Measurements from ENCODE around the gene CORO1C.

The CORO1C gene

GRCh38 chr12:108724054-108724889 lies 7.0 kb downstream of the CORO1C start:
- peak; percentile 16 for DNase-seq

GRCh38 chr12:108722992-108723766 lies 8.1 kb downstream of the CORO1C start:
- no peak for DNase-seq

DNA sequence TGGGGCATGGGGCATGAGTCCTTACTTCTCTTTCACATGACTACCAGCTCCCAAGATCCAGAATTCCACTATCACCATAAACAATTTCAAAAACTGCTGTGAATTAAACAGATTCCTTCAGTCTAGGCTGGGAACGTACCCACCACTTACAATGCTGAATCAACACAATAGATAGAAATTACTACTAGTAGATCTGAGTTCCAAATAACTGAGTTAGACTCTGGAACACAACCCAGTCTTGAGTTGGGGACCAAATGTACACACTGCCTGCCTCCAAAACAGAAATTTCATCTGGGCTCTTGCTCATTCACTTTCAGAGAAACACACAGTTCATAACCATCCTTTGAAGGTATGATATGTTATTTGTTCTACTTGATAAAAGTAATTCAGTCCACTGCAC lies 8.9 kb downstream of the CORO1C start:
- no peak for DNase-seq

DNA sequence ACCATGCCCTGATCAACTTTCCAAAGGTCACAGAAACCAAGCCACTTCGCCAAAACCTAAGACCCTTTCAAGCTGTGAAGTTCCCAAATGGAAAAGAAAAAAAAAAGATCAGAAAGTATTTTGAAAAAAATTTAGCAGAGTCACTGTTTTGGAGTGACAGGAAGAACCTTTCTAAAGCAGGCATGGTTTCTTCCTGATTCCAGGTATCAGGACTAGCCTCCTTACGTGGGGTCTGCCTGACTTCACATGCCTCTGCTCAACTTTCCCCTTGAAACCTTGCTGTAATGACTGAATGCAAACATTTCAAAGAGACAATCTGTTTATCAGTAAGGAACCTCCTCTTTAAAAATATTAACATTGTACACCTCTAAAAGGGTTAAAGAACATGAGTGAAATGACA lies 9.5 kb downstream of the CORO1C start:
- no peak for DNase-seq

DNA sequence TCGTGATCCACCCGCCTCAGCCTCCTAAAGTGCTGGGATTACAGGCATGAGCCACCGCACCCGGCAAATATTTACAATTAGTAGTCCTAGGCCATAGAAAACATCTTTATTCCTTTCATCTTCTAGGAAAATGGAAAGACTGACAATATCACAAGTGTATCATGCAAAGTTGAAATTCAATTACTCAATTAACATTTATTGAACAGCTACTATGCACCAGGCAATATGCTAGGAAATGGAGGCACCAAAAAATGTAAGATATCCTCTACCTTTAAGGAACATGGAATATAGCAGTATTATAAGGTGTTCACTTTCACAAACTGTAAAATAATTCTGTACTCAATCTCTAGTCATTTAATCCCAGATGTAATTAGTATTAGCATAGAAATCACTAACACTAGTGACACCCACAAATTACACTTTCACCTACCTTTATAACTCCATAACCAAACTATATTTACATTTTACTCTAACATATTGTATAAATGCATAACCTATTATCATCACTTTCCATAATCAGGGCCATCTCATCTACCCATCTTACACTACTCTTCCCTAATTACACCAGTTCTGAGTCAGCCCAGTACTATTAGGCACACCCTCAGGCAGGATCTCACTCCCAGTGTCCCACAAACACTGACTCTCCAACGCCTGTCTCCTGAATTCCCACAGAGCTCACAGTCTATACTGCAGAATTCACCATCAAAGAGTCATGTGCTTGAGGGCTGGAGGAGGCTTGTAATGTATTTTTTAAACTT lies 10.4 kb downstream of the CORO1C start:
- no peak for DNase-seq

DNA sequence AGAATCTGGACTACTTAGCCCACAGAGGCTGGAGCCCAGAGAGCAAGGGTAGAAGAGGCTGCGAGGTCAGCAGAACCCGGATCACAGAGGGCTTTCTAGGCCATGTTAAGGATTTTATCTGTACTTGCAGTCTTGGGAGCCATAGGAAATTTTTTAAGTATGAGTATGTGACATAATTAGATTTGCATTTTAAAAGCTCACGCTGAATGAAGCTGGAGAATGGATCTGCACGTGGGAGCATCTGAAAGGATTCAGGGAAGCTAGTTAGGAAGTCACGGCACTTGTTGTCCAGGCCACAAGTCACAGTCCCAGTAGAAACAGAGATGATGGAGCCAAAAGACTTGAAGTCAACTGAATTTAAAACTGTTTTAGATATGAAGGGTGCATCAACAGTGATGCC lies 14.1 kb downstream of the CORO1C start:
- DNase-seq, result no peak

DNA sequence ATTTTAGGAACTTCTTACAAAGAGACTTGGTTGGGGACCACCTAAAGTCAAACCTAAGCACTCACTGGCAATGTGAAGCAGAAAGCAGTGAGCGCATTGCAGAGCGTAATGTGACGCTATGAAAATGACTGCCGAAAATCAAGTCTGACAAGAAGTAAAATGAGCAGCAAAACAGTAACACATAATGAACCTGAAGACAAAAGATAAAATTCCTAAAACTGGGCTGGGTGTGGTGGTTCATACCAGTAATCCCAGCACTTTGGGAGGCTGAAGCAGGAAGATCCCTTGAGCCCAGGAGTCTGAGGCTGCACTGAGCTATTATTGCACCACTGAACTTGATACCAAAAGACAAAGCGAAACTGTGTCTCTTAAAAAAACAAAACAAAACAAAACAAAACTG lies 16.5 kb downstream of the CORO1C start:
- DNase-seq, result no peak

DNA sequence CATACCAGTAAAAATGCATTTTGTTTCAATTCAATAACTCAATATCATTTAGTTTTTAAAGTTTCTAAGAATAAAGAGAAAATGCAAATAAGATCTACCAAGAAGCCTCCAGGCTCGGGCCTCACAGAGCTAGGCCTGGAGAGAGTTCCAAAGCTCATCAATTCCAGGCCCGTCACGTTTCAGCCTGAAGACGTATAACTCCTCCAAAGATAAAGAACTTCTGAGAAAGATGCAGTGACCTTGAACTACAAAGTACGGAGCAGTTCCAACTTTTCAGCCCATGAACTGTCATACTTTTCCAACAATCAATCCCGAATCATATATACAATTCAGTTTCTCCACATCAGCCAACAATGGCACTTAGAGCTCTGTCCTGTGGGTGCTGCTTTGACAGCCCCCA lies 17.8 kb downstream of the CORO1C start:
- no peak for DNase-seq

DNA sequence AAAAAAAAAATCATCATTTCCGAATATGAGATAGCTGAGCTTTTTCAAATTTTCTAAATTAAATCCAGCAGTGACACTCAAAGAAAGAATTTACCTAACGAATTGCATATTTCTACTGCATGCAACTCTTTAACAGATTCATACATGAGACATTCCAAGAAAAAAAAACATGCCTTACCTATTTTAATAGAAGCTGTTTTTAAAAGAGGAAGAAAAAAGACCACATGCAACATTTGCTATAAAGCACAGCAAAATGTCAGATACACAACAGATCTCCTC lies 18.5 kb downstream of the CORO1C start:
- no peak for DNase-seq

- DNase-seq, result no peak
Observed at GRCh38 chr12:108712165-108712924, 19.0 kb downstream of the CORO1C start.

GRCh38 chr12:108711489-108712164 lies 19.7 kb downstream of the CORO1C start:
- no peak for DNase-seq

DNA sequence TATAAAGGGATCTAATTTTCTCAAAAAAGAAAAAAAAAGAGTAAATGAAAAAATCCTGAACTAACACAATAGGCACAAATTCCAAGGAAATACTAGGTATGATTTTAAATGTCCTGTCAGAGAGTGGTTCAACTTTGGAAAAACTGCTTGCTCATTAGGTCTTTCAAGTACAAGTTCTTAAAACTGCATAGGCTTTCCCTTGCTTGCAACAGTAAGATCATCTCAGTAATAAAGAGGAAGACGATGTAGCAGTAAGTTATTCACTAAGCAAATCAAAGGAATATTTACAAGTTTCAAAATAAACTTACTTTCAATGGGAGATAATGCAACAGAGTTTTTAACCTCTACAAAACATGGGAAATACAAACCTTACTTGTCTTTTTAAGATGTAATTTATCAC lies 21.6 kb downstream of the CORO1C start:
- no peak for DNase-seq

DNA sequence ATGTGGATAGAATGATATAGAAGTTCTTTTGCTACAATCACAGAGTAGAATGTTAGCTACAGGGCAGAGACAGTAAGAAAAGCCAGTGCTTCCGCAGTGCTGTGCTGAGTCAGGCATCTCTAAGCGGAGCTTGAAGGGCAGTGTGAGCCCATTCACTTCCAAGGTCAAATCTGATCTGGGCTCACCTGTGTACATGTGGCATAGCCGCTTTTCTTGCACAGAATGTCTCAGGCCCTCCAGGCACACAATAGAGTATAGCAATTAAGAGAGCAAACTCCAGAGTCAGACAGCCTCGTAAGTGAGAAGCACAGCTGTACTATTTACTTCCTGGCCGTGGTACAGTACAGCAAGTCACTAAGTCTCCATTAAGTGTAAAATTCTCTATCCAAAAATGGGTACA lies 26.8 kb downstream of the CORO1C start:
- no peak for DNase-seq

DNA sequence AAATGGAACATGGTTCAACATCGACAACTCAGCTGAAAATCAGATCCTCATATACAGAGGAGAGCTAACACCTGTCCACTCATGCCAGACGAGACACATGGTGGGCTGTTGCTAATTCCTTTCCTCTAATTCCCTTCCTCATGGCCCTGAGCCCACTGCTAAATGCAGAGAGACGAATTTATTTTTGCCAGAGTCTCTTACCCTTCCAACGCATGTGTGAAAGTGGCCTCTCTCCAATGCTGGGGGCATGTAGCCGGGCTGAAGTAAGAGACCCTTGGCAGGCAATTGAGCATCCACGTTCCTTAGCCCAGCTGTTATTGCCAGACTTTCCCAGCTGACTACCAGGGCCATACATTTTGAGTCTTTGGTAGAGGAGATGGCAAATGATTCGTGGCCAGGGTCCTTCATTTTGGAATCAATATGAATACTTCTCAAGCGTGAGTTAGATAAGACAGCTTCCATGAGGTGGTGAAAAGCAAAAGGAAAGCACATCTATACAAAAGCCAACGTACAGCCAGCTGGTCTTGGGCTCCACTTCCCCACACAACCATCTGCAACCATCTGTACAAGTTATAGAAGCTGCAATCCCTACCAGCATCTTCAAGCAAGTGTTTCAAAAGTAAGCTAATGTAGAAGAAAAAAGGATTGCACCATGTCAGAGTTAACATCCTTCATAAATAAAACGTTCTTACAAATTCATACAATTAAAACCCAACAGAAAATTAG lies 28.6 kb downstream of the CORO1C start:
- DNase-seq, result no peak

DNA sequence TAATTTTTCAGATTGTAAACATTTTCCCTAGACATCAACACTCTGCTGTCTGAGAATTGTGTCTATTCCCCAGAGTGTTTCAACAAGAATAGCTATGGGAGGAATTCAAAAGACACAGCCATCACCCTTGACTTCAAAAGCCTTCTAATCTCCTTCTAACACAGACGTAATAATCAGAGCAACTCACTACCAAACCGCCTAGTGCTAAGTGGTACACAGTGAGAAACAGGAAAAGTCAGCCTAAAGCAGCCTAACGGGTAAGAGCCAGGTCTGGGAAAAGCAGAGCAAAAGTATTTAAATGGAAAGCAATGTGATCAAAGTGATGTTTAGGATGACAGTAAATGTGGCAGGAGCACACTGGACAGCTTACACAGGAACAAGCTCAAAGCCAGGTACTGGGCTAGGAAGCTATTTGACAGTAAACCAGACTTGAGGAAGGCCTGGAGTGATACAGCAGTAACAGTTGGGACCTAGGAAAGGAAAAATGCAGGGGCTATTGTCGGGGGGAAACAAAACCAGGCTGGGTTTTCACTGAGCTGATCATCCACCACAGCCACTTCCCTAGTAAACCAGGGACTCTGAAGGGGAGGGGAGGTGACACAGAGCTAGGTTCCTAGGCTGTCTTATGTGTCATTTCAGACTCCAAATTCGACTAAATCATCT lies 29.4 kb downstream of the CORO1C start:
- no peak for DNase-seq

DNA sequence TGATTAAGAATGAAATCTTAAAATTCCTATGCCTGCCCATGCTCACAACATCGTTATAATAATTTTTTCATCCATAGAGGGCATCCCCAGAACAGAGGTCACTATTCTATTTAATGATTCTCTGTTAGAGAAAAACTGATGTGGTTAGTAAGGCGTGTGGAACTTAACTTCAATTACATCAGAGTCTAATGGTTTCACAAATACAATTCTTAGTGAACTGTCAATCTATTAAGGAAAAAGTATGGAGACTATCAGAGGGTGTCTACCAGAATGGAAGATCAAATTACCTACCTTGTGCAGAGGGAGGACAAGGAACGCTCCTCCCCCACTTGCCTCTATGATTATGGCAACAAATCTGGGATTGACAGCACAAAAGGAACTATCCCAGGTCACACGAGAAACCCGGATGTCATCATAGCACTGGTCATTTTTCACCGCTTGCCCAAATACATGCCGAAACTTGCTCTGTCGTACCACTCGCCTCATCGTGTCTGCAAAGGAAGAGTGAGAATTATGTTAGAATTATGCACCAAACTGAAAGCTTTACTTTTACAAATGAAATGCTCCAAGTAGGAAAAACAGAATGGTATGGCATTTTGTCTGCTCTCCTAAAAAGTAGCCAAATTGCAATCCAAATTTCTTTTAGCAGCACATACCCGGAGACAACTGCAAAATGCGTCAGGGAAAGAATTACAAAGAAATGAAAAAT lies 30.3 kb downstream of the CORO1C start:
- DNase-seq, result no peak

GRCh38 chr12:108699955-108700563 lies 31.3 kb downstream of the CORO1C start:
- DNase-seq, result no peak

GRCh38 chr12:108697905-108698304 lies 33.4 kb downstream of the CORO1C start:
- DNase-seq, result no peak

DNA sequence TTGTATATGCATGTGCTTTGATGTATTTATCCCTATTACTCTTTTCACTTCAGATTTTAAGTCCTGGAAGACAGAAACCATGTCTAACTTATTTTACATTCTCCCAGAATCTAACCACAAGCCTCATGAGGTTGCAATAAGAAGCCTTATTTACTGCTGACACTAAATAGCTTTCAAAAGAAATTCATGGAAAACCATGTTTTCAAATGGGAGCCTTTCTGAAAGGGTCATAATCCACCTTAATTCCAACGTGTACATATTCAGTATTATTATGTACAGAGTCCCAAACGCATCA lies 34.4 kb downstream of the CORO1C start:
- DNase-seq, result no peak

All from CD4-positive, alpha-beta T cell treated with Interleukin-17A for 1 hour (primary cell).